NCI-H82 treated with DMSO at 0.1 percent for 48 hours (cell line): Measurements from ENCODE around the gene HCN1.
"Not testable (repeated sequence)": the region's sequence is repeated elsewhere in the genome, so short reads cannot be mapped to it uniquely, and the experiment has no call there.

Source experiments
- DNase-seq: peaks from one replicate; lab custom pipeline; 2025; ENCODE audit not compliant: unreplicated experiment; lab: John Stamatoyannopoulos, UW

Gene HCN1

GRCh38 chr5:45437752-45438151 lies 258.4 kb downstream of the HCN1 start:
- no peak for DNase-seq

- DNase-seq, result no peak
Observed at GRCh38 chr5:45417285-45417998, 278.7 kb downstream of the HCN1 start.

- DNase-seq, result no peak
Observed at GRCh38 chr5:45414620-45415573, 281.3 kb downstream of the HCN1 start.

GRCh38 chr5:45411971-45412612 lies 284.1 kb downstream of the HCN1 start:
- DNase-seq, result no peak

GRCh38 chr5:45410304-45410995 lies 285.7 kb downstream of the HCN1 start:
- DNase-seq, result peak; percentile 62

- DNase-seq, result no peak
Observed at GRCh38 chr5:45408067-45408466, 288.1 kb downstream of the HCN1 start.

GRCh38 chr5:45402804-45403455 lies 293.2 kb downstream of the HCN1 start:
- no peak for DNase-seq

- DNase-seq, result no peak
Observed at GRCh38 chr5:45399041-45399440, 297.1 kb downstream of the HCN1 start.

GRCh38 chr5:45385321-45386058 lies 310.7 kb downstream of the HCN1 start:
- DNase-seq, result no peak

GRCh38 chr5:45383985-45384384 lies 312.2 kb downstream of the HCN1 start:
- DNase-seq, result no peak

GRCh38 chr5:45382583-45382982 lies 313.6 kb downstream of the HCN1 start:
- no peak for DNase-seq

- DNase-seq, result no peak
Observed at GRCh38 chr5:45376417-45376816, 319.8 kb downstream of the HCN1 start.

GRCh38 chr5:45372629-45373028 lies 323.6 kb downstream of the HCN1 start:
- no peak for DNase-seq

GRCh38 chr5:45371423-45371822 lies 324.8 kb downstream of the HCN1 start:
- DNase-seq, result not testable (repeated sequence)

GRCh38 chr5:45355189-45355992 lies 340.8 kb downstream of the HCN1 start:
- DNase-seq, result no peak

GRCh38 chr5:45336464-45336863 lies 359.7 kb downstream of the HCN1 start:
- no peak for DNase-seq

- no peak for DNase-seq
Observed at GRCh38 chr5:45335978-45336377, 360.2 kb downstream of the HCN1 start.

GRCh38 chr5:45335346-45335745 lies 360.8 kb downstream of the HCN1 start:
- DNase-seq, result no peak

GRCh38 chr5:45334939-45335338 lies 361.2 kb downstream of the HCN1 start:
- DNase-seq, result no peak
